GM19025 (cell line): ENCODE results near the gene RBPJ.
"Not testable (repeated sequence)": the region's sequence is repeated elsewhere in the genome, so short reads cannot be mapped to it uniquely, and the experiment has no call there.

ENCODE experiments used
- ATAC-seq: cut with Tn5 transposase; IDR thresholded peaks from one replicate; pipeline ENCODE4 v1.9.1; 2021; ENCODE audit warnings: mild to moderate bottlenecking, low read depth, moderate library complexity; ENCODE audit not compliant: unreplicated experiment

Gene RBPJ

GRCh38 chr4:26300314-26301307 is 20.2 kb upstream of the RBPJ start:
- no peak for ATAC-seq

GRCh38 chr4:26302031-26302899 is 18.5 kb upstream of the RBPJ start:
- no peak for ATAC-seq

- no peak for ATAC-seq
Measured at GRCh38 chr4:26303008-26303407, 17.8 kb upstream of the RBPJ start.

- ATAC-seq, result no peak
Measured at GRCh38 chr4:26307037-26307800, 13.6 kb upstream of the RBPJ start.

- no peak for ATAC-seq
Measured at GRCh38 chr4:26308568-26308967, 12.2 kb upstream of the RBPJ start.

- ATAC-seq, result no peak
Measured at GRCh38 chr4:26310264-26310663, 10.6 kb upstream of the RBPJ start.

GRCh38 chr4:26311633-26312032 is 9.2 kb upstream of the RBPJ start:
- ATAC-seq, result no peak

- not testable (repeated sequence) for ATAC-seq
Measured at GRCh38 chr4:26315316-26315932, 5.4 kb upstream of the RBPJ start.

GRCh38 chr4:26317766-26318165 is 3.0 kb upstream of the RBPJ start:
- no peak for ATAC-seq

GRCh38 chr4:26319467-26319948 is 1.3 kb upstream of the RBPJ start:
- peak; percentile 69 for ATAC-seq

GRCh38 chr4:26319949-26320537 is 771 bp upstream of the RBPJ start:
- ATAC-seq, result no peak

- no peak for ATAC-seq
Measured at GRCh38 chr4:26321373-26322221, 783 bp downstream of the RBPJ start.

GRCh38 chr4:26322346-26322745 is 1.5 kb downstream of the RBPJ start:
- no peak for ATAC-seq

- no peak for ATAC-seq
Measured at GRCh38 chr4:26323821-26324220, 3.0 kb downstream of the RBPJ start.

GRCh38 chr4:26325191-26325590 is 4.4 kb downstream of the RBPJ start:
- no peak for ATAC-seq

GRCh38 chr4:26326791-26327190 is 6.0 kb downstream of the RBPJ start:
- ATAC-seq, result no peak

- no peak for ATAC-seq
Measured at GRCh38 chr4:26330186-26330787, 9.5 kb downstream of the RBPJ start.

GRCh38 chr4:26330946-26331345 is 10.1 kb downstream of the RBPJ start:
- ATAC-seq, result no peak
